CD14-positive monocyte (primary cell): Measurements from ENCODE around the gene ERBB4. TPM values are rescaled to one million over a fixed set of nuclear protein-coding genes. Genes with fewer than 3 reads are reported as not detected.

Experiments used
- DNase-seq, 3 donors: peaks; one replicate each; pipeline ENCODE4 v3.0.0-alpha.2; 2011 to 2022
- H2AFZ ChIP-seq: 2 replicates; pipeline ENCODE4 v1.6.0; 2012; ENCODE audit warnings: mild to moderate bottlenecking, low read depth, low read length, inconsistent platforms; ENCODE audit not compliant: insufficient read depth, poor library complexity, severe bottlenecking
- H3K27ac ChIP-seq, 2 donors: 1 replicate in 1 of 2; 2 replicates in 1 of 2; pipeline ENCODE4 v1.5.1; 2012 to 2013; ENCODE audit warnings: low read length in 2 of 2, control low read depth in 1 of 2, inconsistent platforms in 1 of 2, low read depth in 1 of 2, mild to moderate bottlenecking in 1 of 2
- H3K27me3 ChIP-seq, 2 donors: one replicate each; pipeline versions ENCODE4 v1.6.0 to v1.6.1; 2011 to 2013; ENCODE audit warnings: low read length in 2 of 2; ENCODE audit not compliant: control insufficient read depth in 2 of 2, insufficient read depth in 2 of 2
- H3K36me3 ChIP-seq, 2 donors: replicated peaks in 1 of 2; 1 replicate in 1 of 2; 2 replicates in 1 of 2; pipeline versions ENCODE4 v1.5.1 to v1.6.1; 2012 to 2013; ENCODE audit warnings: low read length in 2 of 2, control low read depth in 1 of 2, inconsistent platforms in 1 of 2, mild to moderate bottlenecking in 1 of 2; ENCODE audit not compliant: insufficient read depth in 2 of 2, control insufficient read depth in 1 of 2
- H3K4me1 ChIP-seq, 2 donors: 1 replicate in 1 of 2; 2 replicates in 1 of 2; pipeline versions ENCODE4 v1.5.1 to v1.6.1; 2012 to 2013; ENCODE audit warnings: low read length in 2 of 2, control low read depth in 1 of 2, inconsistent platforms in 1 of 2, mild to moderate bottlenecking in 1 of 2, moderate library complexity in 1 of 2; ENCODE audit not compliant: insufficient read depth in 2 of 2, control insufficient read depth in 1 of 2
- H3K4me2 ChIP-seq: replicated peaks from 2 replicates; pipeline ENCODE3; 2012; ENCODE audit warnings: low read length, moderate library complexity, mild to moderate bottlenecking; ENCODE audit not compliant: poor library complexity, severe bottlenecking; ENCODE audit errors: extremely low read depth
- H3K4me3 ChIP-seq, 3 experiments: fragments of 200-600 bp in 1 of 3; sonication (generic) in 1 of 3; replicated peaks in 1 of 3; 1 replicate in 2 of 3; 2 replicates in 1 of 3; pipeline ENCODE4 v1.5.1; 2011 to 2013; ENCODE audit warnings: low read length in 3 of 3, mild to moderate bottlenecking in 3 of 3, control low read depth in 2 of 3, low read depth in 2 of 3, inconsistent platforms in 1 of 3, moderate library complexity in 1 of 3
- H3K79me2 ChIP-seq: 2 replicates; pipeline ENCODE4 v1.6.0; 2012; ENCODE audit warnings: mild to moderate bottlenecking, control low read depth, inconsistent platforms, low read length, moderate library complexity; ENCODE audit not compliant: insufficient read depth
- H3K9ac ChIP-seq: 2 replicates; pipeline ENCODE4 v1.6.0; 2017; ENCODE audit warnings: low read length, mild to moderate bottlenecking; ENCODE audit not compliant: insufficient read depth, poor library complexity, severe bottlenecking
- H3K9me3 ChIP-seq, 2 donors: replicated peaks in 1 of 2; 1 replicate in 1 of 2; 2 replicates in 1 of 2; pipeline versions ENCODE4 v1.5.1 to v1.6.1; 2012 to 2013; ENCODE audit warnings: low read length in 2 of 2, control low read depth in 1 of 2; ENCODE audit not compliant: control insufficient read depth in 1 of 2, insufficient read depth in 1 of 2
- H4K20me1 ChIP-seq: 2 replicates; pipeline ENCODE4 v1.6.0; 2012; ENCODE audit warnings: mild to moderate bottlenecking, low read length, control low read depth, moderate library complexity; ENCODE audit not compliant: insufficient read depth
- H3K27ac Mint-ChIP-seq, 7 donors: one replicate each; pipeline ENCODE4 v1.8.0; 2020; ENCODE audit warnings: mild to moderate bottlenecking in 7 of 7, mixed read lengths in 7 of 7, moderate library complexity in 6 of 7, inconsistent platforms in 2 of 7
- H3K27me3 Mint-ChIP-seq, 3 donors: one replicate each; pipeline ENCODE4 v1.8.0; 2021 to 2022; ENCODE audit warnings: low read depth in 3 of 3, mild to moderate bottlenecking in 3 of 3, mixed read lengths in 3 of 3, moderate library complexity in 3 of 3, inconsistent platforms in 1 of 3
- H3K36me3 Mint-ChIP-seq, 2 donors: one replicate each; pipeline ENCODE4 v1.8.0; 2020; ENCODE audit warnings: mixed read lengths in 2 of 2, inconsistent platforms in 1 of 2, mild to moderate bottlenecking in 1 of 2
- H3K4me1 Mint-ChIP-seq: one replicate; pipeline ENCODE4 v1.8.0; 2020; ENCODE audit warnings: mild to moderate bottlenecking, mixed read lengths
- H3K4me3 Mint-ChIP-seq, 2 donors: one replicate each; pipeline ENCODE4 v1.8.0; 2020; ENCODE audit warnings: mild to moderate bottlenecking in 2 of 2, mixed read lengths in 2 of 2, moderate library complexity in 1 of 2
- H3K9me3 Mint-ChIP-seq, 7 donors: one replicate each; pipeline ENCODE4 v1.8.0; 2020 to 2022; ENCODE audit warnings: mixed read lengths in 7 of 7, mild to moderate bottlenecking in 6 of 7, moderate library complexity in 6 of 7, inconsistent platforms in 2 of 7
- WGBS: methylation state at CpG from one replicate; pipeline ENCODE4 v1.1.5; 2013; ENCODE audit warnings: missing lambda C conversion rate; ENCODE audit not compliant: insufficient coverage; 5-methylcytosine and 5-hydroxymethylcytosine counted together
- intact Hi-C, 2 donors: fragments of 100-400 bp; cut with micrococcal nuclease; formaldehyde crosslinking; loops; one replicate each; pipeline versions ENCODE4 v1.15.0 to v1.15.1; 2023
- polyA plus RNA-seq, 3 donors: library from polyadenylated mRNA; depleted of rRNA in 1 of 3; unstranded in 2 of 3; stranded (reverse) in 1 of 3; fragments of 300-500 nt in 2 of 3; fragments of >200 nt in 1 of 3; fragmentation: Illumina TruSeq in 2 of 3; gene quantifications; 1 replicate in 2 of 3; 2 replicates in 1 of 3; pipeline ENCODE4 v1.2.3, GENCODE V29; 2012 to 2021
- TF ChIP-seq, protein P1 (sequence below): fragments of 200-600 bp; IDR thresholded peaks from one replicate; pipeline ENCODE4 v1.8.0; 2022; ENCODE audit warnings: antibody characterized with exemption, mild to moderate bottlenecking

ERBB4 gene
- polyA plus RNA-seq, 3 donors = not detected

DNA sequence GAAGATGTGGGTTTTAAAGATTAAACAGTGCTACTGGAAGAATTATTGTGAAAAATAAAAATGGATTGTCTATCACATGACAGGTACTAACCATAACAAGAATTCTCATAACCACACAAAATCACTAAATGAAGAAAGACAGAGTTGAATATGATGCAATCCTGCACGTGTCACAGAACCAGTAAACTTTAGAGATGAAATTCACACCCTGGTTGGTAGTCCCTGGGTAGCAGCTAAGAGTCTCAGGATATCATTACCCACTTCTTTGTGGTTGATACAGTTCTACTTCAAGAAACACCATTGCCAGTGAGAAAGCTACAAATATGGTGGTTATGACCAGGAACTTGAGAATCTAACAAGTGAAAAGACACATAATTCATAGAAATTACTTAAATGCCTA, 450.2 kb downstream of the ERBB4 start:
- no peaks in the 10 kb centered on the region for H3K9me3 ChIP-seq
- no peak overlapping the region for H3K9ac ChIP-seq
- no peak overlapping the region for H3K4me3 ChIP-seq
- H4K20me1 ChIP-seq = no peaks in the 10 kb centered on the region
- H3K36me3 ChIP-seq = no peaks in the 10 kb centered on the region
- H2AFZ ChIP-seq = no peak overlapping the region
- H3K9me3 Mint-ChIP-seq = no peaks in the 10 kb centered on the region
- intact Hi-C loops = no loop called here
- no peaks in the 10 kb centered on the region for H3K4me1 Mint-ChIP-seq
- H3K36me3 Mint-ChIP-seq = no peaks in the 10 kb centered on the region
- no peak overlapping the region for H3K27ac ChIP-seq
- peaks cover 0 to 2% (median 0%) of the 10 kb centered on the region in 3 donors for H3K27me3 Mint-ChIP-seq
- WGBS = 40% methylated on average over 1 of the region's 1 CpG
- H3K79me2 ChIP-seq = no peaks in the 10 kb centered on the region
- TF ChIP-seq, protein P1, sequence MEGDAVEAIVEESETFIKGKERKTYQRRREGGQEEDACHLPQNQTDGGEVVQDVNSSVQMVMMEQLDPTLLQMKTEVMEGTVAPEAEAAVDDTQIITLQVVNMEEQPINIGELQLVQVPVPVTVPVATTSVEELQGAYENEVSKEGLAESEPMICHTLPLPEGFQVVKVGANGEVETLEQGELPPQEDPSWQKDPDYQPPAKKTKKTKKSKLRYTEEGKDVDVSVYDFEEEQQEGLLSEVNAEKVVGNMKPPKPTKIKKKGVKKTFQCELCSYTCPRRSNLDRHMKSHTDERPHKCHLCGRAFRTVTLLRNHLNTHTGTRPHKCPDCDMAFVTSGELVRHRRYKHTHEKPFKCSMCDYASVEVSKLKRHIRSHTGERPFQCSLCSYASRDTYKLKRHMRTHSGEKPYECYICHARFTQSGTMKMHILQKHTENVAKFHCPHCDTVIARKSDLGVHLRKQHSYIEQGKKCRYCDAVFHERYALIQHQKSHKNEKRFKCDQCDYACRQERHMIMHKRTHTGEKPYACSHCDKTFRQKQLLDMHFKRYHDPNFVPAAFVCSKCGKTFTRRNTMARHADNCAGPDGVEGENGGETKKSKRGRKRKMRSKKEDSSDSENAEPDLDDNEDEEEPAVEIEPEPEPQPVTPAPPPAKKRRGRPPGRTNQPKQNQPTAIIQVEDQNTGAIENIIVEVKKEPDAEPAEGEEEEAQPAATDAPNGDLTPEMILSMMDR = no peak
- DNase-seq = no peak
- H3K27ac Mint-ChIP-seq = no peak overlapping the region
- H3K4me3 Mint-ChIP-seq = no peak overlapping the region
- H3K27me3 ChIP-seq = no peaks in the 10 kb centered on the region
- H3K4me1 ChIP-seq = no peaks in the 10 kb centered on the region
- H3K4me2 ChIP-seq = no peak overlapping the region

DNA sequence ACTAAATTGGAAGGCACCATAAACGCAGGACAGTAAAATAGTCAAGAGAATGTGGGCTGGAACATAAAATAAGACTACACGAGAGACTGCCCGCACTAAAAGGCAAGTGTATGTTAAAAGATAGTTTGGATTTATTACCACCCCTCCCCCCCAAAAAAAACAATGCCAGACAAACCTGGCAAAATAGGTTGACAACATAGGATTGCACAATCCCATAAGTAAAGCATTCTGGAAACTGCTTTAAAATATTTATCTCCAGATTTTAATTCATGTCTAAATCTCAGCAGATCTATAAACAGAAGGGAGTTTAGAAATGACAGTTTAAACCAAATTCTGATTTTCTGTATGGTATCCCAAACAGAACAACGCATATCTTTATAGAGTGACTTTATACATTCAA, 455.1 kb downstream of the ERBB4 start:
- H3K4me2 ChIP-seq = no peak overlapping the region
- H4K20me1 ChIP-seq = no peaks in the 10 kb centered on the region
- no peaks in the 10 kb centered on the region for H3K36me3 Mint-ChIP-seq
- H3K27me3 ChIP-seq = no peaks in the 10 kb centered on the region
- no peak overlapping the region for H3K4me3 Mint-ChIP-seq
- no peak overlapping the region for H3K4me3 ChIP-seq
- H3K27ac ChIP-seq = no peak overlapping the region
- WGBS = no CpG with 5 or more reads among the region's 4 CpGs
- DNase-seq = no peak
- H2AFZ ChIP-seq = no peak overlapping the region
- no peak overlapping the region for H3K27ac Mint-ChIP-seq
- H3K9me3 ChIP-seq = no peaks in the 10 kb centered on the region
- H3K4me1 Mint-ChIP-seq = no peaks in the 10 kb centered on the region
- no peaks in the 10 kb centered on the region for H3K36me3 ChIP-seq
- no peak overlapping the region for H3K9ac ChIP-seq
- TF ChIP-seq, protein P1 = no peak
- no peaks in the 10 kb centered on the region for H3K27me3 Mint-ChIP-seq
- H3K4me1 ChIP-seq = no peaks in the 10 kb centered on the region
- H3K9me3 Mint-ChIP-seq = no peaks in the 10 kb centered on the region
- no peaks in the 10 kb centered on the region for H3K79me2 ChIP-seq
- intact Hi-C loops = no loop called here
